Nephron (organoid): ENCODE measurements around the gene IGFL4.

Experiments used
- H3K27ac Mint-ChIP-seq, 3 experiments: 2 replicates each; pipeline ENCODE4 v1.8.0; 2020; ENCODE audit warnings: mixed read lengths in 3 of 3, mild to moderate bottlenecking in 2 of 3, moderate library complexity in 1 of 3
- H3K27me3 Mint-ChIP-seq: 2 replicates; pipeline ENCODE4 v1.8.0; 2021; ENCODE audit warnings: low read depth, mild to moderate bottlenecking, moderate library complexity, mixed read lengths
- H3K36me3 Mint-ChIP-seq: 2 replicates; pipeline ENCODE4 v1.8.0; 2020; ENCODE audit warnings: low read depth, mixed read lengths
- H3K4me1 Mint-ChIP-seq: 2 replicates; pipeline ENCODE4 v1.8.0; 2020; ENCODE audit warnings: mixed read lengths
- H3K4me3 Mint-ChIP-seq, 3 experiments: 2 replicates each; pipeline ENCODE4 v1.8.0; 2020; ENCODE audit warnings: mild to moderate bottlenecking in 3 of 3, mixed read lengths in 3 of 3, moderate library complexity in 2 of 3
- H3K9me3 Mint-ChIP-seq: 2 replicates; pipeline ENCODE4 v1.8.0; 2020; ENCODE audit warnings: mixed read lengths
- CTCF ChIP-seq, 3 experiments: fragments of 200-600 bp; sonication (generic); IDR thresholded peaks; one replicate each; pipeline ENCODE4 v1.5.0; 2021; ENCODE audit warnings: antibody characterized with exemption in 3 of 3; ENCODE audit not compliant: unreplicated experiment in 3 of 3

IGFL4 gene

DNA sequence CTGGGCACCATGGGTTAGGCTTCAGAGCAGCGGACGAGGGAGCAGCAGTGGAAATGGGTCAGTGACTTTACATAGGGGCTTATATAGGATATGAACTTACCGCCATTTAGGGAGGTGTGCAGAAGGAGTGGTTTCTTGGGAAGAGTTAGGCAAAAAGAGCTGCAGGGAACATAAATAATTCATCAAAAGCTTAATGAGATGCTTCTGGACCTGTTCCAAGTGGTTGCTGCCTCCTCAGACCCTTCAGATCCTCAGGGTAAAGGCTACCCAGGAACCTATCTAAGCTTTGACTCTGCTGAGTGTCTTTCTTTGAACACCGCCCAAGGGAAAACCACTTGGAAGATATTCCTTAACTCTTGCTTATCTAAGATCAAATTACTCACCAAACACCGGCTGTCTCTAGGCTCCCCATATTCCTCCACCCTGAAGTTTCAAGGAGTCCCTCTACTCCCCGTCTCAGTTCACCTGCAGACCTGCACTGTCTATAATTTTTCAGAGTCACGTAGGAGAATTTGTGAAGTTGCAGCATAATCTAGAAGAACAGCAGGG lies at the start of gene IGFL4:
TSS of gene IGFL4 (minus strand) at position 51 of the 549 bp plus-strand sequence. CDS start at position 11, 40 bp downstream.
- Mint-ChIP-seq H3K27ac (peak within 1 kb of the TSS in 2 of 3 experiments; percentile 4 to 37), H3K4me3 (no peak within 1 kb of the TSS), H3K36me3 (peaks cover 13% of the 10 kb centered on the region), H3K27me3 (peaks cover 4% of the 10 kb centered on the region), H3K9me3 (peaks cover 34% of the 10 kb centered on the region), H3K4me1 (peaks cover 29% of the 10 kb centered on the region)
- no peak for TF ChIP-seq CTCF (IDR thresholded peaks at IDR 0.05; ENCODE audit: unreplicated experiment in 3 of 3)

DNA sequence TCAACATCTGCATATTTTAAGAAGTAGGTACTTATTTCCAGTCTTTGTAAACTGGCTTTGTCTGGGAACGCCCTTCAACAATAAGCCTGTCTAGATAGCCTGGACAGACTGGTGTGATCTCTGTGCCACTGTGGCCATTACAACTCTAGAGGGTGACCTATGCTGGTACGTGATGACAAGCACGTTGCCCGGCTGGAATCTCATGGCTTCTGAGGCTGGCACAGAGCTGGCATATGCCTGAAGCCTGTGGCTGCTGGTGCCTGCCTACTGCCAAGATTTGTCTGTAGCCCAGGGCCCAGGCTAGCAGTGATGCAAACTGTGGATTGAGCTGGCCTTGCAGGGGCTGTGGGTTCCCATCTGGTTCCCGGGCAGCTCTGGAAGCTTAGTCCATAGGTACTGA lies 49.6 kb upstream of the IGFL4 start:
- Mint-ChIP-seq H3K9me3 (peaks cover 26% of the 10 kb centered on the region), H3K27ac (no peak overlapping the region), H3K27me3 (peaks cover 14% of the 10 kb centered on the region), H3K4me1 (no peaks in the 10 kb centered on the region), H3K4me3 (no peak overlapping the region), H3K36me3 (no peaks in the 10 kb centered on the region)
- no peak for TF ChIP-seq CTCF (IDR thresholded peaks at IDR 0.05; ENCODE audit: unreplicated experiment in 3 of 3)

GRCh38 chr19:46089432-46089831 lies 48.6 kb upstream of the IGFL4 start:
- no peaks in the 10 kb centered on the region for H3K4me1 Mint-ChIP-seq
- no peak overlapping the region for H3K4me3 Mint-ChIP-seq
- TF ChIP-seq CTCF (IDR thresholded peaks at IDR 0.05; ENCODE audit: unreplicated experiment in 3 of 3): no peak
- H3K36me3 Mint-ChIP-seq: no peaks in the 10 kb centered on the region
- H3K27ac Mint-ChIP-seq: no peak overlapping the region
- peaks cover 11% of the 10 kb centered on the region for H3K27me3 Mint-ChIP-seq
- peaks cover 33% of the 10 kb centered on the region for H3K9me3 Mint-ChIP-seq

DNA sequence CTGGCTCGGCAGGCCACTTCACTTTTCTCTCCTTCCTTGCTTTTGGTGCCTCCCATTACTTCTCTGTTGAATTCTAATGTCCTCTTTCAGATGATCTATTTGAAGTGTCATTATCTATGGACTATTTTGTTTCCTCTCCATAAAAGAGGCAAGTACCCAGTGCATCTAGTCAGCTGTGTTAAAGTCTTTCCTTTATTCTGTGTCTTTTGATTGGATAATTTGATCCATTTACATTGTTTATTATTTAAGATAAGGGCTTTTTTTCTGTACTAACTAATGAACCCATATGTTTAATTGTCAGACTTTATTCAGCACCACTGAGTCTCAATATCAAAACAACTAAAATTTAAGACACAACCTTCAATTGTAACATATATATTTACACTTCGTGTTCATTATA lies 47.3 kb upstream of the IGFL4 start:
- Mint-ChIP-seq H3K27ac (no peak overlapping the region), H3K4me1 (no peaks in the 10 kb centered on the region), H3K4me3 (no peak overlapping the region), H3K9me3 (peaks cover 34% of the 10 kb centered on the region), H3K36me3 (no peaks in the 10 kb centered on the region), H3K27me3 (peaks cover 11% of the 10 kb centered on the region)
- no peak for TF ChIP-seq CTCF (IDR thresholded peaks at IDR 0.05; ENCODE audit: unreplicated experiment in 3 of 3)

DNA sequence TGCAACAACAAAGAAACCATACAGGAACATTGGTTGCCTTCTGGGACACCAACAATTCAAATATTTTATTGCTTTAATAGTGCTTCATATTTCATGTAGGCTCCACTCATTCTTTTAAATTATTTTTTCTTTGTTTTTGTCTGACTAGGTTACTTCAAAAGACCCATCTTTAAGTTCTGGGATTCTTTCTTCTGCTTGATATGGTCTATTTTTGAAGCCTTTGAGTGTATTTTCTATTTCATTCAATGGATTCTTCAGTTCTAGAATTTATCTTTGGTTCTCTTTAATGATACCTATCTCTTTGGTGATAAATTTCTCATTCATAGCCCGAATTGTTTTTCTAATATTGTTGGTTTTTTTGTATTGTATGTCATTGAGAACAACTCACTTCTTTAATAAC lies 45.1 kb upstream of the IGFL4 start:
- H3K36me3 Mint-ChIP-seq: no peaks in the 10 kb centered on the region

More for the DNA sequence above, 45.1 kb upstream of the IGFL4 start:
- TF ChIP-seq CTCF (IDR thresholded peaks at IDR 0.05; ENCODE audit: unreplicated experiment in 3 of 3): no peak
- H3K4me1 Mint-ChIP-seq: no peaks in the 10 kb centered on the region
- H3K9me3 Mint-ChIP-seq: peaks cover 34% of the 10 kb centered on the region
- peaks cover 21% of the 10 kb centered on the region for H3K27me3 Mint-ChIP-seq
- no peak overlapping the region for H3K4me3 Mint-ChIP-seq
- no peak overlapping the region for H3K27ac Mint-ChIP-seq
